Ovary (tissue), 9 donors: ENCODE data around the gene CCDC138. TPM values are rescaled to one million over a fixed set of nuclear protein-coding genes. Genes with fewer than 3 reads are reported as not detected.

Experiments
- DNase-seq, 5 donors: peaks; one replicate each; pipeline ENCODE4 v3.0.0-alpha.2; 2019 to 2020
- H3K27ac ChIP-seq, 2 donors: fragments of 200-600 bp; one replicate each; pipeline versions ENCODE4 v1.5.1 to v1.8.0; 2019 to 2022
- H3K27me3 ChIP-seq: fragments of 200-600 bp; one replicate; pipeline ENCODE4 v1.8.0; 2022
- H3K36me3 ChIP-seq: fragments of 200-600 bp; sonication (generic); one replicate; pipeline ENCODE4 v1.5.1; 2019
- H3K4me1 ChIP-seq: one replicate; pipeline ENCODE4 v1.8.1; 2013; ENCODE audit warnings: mild to moderate bottlenecking, moderate library complexity; ENCODE audit not compliant: insufficient read depth
- H3K4me3 ChIP-seq: fragments of 200-600 bp; sonication (generic); one replicate; pipeline ENCODE4 v1.5.1; 2017
- H3K9me3 ChIP-seq, 2 donors: fragments of 200-600 bp in 1 of 2; sonication (generic) in 1 of 2; one replicate each; pipeline versions ENCODE4 v1.5.1 to v1.8.1; 2013 to 2019; ENCODE audit warnings: mild to moderate bottlenecking in 1 of 2, moderate library complexity in 1 of 2
- EP300 ChIP-seq: sonication (generic); formaldehyde crosslinking; IDR thresholded peaks from one replicate; pipeline ENCODE4 v1.6.1; 2017; ENCODE audit warnings: antibody characterized with exemption
- POLR2A ChIP-seq: fragments of 450-650 bp; IDR thresholded peaks from one replicate; pipeline ENCODE4 v1.6.1; 2017; ENCODE audit warnings: antibody characterized with exemption, mild to moderate bottlenecking, moderate library complexity
- WGBS, 3 donors: extraction: QIAGEN DNeasy Blood & Tissue Kit in 1 of 3; methylation state at CpG; one replicate each; pipeline versions ENCODE4 v1.1.5 to v1.1.7; 2013 to 2017; 5-methylcytosine and 5-hydroxymethylcytosine counted together
- intact Hi-C, 4 donors: fragments of 100-400 bp; cut with DNase I; formaldehyde crosslinking; loops; one replicate each; pipeline versions ENCODE4 v1.11.0 to v1.15.1; 2022 to 2023
- polyA plus RNA-seq, 2 donors: library from polyadenylated mRNA; stranded (reverse); fragments of 200-250 nt in 1 of 2; fragments of 350-450 nt in 1 of 2; fragmentation: Illumina TruSeq in 1 of 2; extraction: RNeasy Lipid Tissue Mini Kit (QIAGEN cat#74804) in 1 of 2; gene quantifications; one replicate each; pipeline ENCODE4 v1.2.3, GENCODE V29; 2013 to 2014
- small RNA-seq: library from RNA; depleted of rRNA; stranded (forward); fragments of <200 nt; gene quantifications from one replicate; pipeline ENCODE3, GENCODE V24; 2016
- total RNA-seq, 7 donors: library from RNA; depleted of rRNA in 2 of 7; stranded (reverse); fragments of >200 nt in 2 of 7; fragmentation: NEBNext Ultra II Directional in 3 of 7; extraction: Animal tissue kit (Norgen Biotek cat#: 25700) in 3 of 7; gene quantifications; one replicate each; pipeline versions ENCODE4 v1.1.0 to v1.2.4, GENCODE V29; 2016 to 2023
- TF ChIP-seq, protein P1 (sequence below), 3 donors: fragments of 450-650 bp in 2 of 3; fragments of 200-600 bp in 1 of 3; IDR thresholded peaks; one replicate each; pipeline versions ENCODE4 v1.5.1 to v1.8.0; 2016 to 2022; ENCODE audit warnings: antibody characterized with exemption in 3 of 3, mild to moderate bottlenecking in 1 of 3
- donor health status: DM: no; HTN: no; CAD: no; lungs with moderate emphysema.
- donor health status: DM: no; HTN: no; CAD: no.
- donor health status: Bipolar disorder and iron deficiency.
- donor health status: DM: yes; HTN: yes; CAD: no.
- donor health status: DM: no; HTN: no; CAD: no.
- donor health status: DM: yes; HTN: yes; CAD: no.

The CCDC138 gene
- total and polyA plus RNA-seq, 9 donors = 1.9 to 8.6 (median 4.6) TPM

DNA sequence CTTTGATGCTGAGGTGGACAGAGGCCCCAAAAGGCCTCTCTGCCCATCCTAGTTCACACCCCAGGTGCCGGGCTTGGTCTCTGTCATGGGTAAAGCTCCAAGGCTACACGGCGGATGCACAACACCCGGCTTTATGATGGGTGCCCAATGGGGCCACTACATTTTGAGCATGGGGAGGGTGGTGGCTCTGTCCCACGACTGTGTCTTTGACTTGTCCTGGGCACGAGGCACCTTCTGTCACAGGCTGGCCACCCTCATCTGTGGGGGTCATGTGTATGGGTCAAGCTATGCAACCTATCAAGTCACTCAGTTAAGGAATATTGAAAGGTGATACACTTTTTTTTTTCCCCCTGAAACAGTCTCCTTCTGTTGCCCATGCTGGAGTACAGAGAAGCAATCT, 138.7 kb downstream of the CCDC138 start:
- TF ChIP-seq POLR2A (no peak), EP300 (no peak)
- TF ChIP-seq, protein P1, sequence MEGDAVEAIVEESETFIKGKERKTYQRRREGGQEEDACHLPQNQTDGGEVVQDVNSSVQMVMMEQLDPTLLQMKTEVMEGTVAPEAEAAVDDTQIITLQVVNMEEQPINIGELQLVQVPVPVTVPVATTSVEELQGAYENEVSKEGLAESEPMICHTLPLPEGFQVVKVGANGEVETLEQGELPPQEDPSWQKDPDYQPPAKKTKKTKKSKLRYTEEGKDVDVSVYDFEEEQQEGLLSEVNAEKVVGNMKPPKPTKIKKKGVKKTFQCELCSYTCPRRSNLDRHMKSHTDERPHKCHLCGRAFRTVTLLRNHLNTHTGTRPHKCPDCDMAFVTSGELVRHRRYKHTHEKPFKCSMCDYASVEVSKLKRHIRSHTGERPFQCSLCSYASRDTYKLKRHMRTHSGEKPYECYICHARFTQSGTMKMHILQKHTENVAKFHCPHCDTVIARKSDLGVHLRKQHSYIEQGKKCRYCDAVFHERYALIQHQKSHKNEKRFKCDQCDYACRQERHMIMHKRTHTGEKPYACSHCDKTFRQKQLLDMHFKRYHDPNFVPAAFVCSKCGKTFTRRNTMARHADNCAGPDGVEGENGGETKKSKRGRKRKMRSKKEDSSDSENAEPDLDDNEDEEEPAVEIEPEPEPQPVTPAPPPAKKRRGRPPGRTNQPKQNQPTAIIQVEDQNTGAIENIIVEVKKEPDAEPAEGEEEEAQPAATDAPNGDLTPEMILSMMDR (IDR thresholded peaks at IDR 0.05) = no peak
- Histone ChIP-seq H3K4me3 (no peak overlapping the region), H3K27ac (no peak overlapping the region), H3K9me3 (no peaks in the 10 kb centered on the region), H3K4me1 (no peaks in the 10 kb centered on the region), H3K36me3 (no peaks in the 10 kb centered on the region), H3K27me3 (no peaks in the 10 kb centered on the region)
- 79 to 90% (median 86%) methylated on average over 6 of the region's 6 CpGs for WGBS, 3 donors
- no peak for DNase-seq
- intact Hi-C loops = no loop called here

DNA sequence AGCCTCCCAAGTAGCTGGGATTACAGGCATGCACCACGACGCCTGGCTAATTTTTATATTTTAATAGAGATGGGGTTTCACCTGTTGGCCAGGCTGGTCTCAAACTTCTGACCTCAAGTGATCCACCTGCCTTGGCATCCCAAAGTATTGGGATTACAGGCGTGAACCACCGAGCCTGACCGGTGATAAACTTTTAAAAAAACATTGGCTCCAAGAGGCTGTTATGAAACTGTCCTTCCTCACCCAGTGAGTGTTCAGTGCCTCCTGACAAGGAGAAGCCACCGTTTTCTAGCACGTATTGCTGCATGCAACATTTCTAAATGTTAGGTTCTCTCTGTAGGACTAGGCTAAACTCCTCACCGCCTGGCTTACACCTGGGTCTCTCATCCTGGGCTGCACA, 139.2 kb downstream of the CCDC138 start:
- Histone ChIP-seq H3K4me1 (no peaks in the 10 kb centered on the region), H3K36me3 (no peaks in the 10 kb centered on the region), H3K27me3 (no peaks in the 10 kb centered on the region), H3K9me3 (no peaks in the 10 kb centered on the region), H3K4me3 (no peak overlapping the region), H3K27ac (no peak overlapping the region)
- 84 to 88% (median 85%) methylated on average over 8 of the region's 8 CpGs for WGBS, 3 donors
- TF ChIP-seq EP300 = no peak
- no peak for DNase-seq
- intact Hi-C loops = no loop called here

Small RNAs within 50 kb of the gene (small RNA-seq; reads per million reads assigned to genes)
- gene AC073415.1 = not detected

Other genes with a start within 250 kb of the CCDC138 start
- gene RANBP2, start 67.3 kb upstream of the CCDC138 start, total RNA-seq = 10 to 100 TPM; 67.4 to 95.6 (median 87.1) TPM
- gene RANBP2, start 67.3 kb upstream of the CCDC138 start, polyA plus RNA-seq = 10 to 100 TPM; 14.5 to 25.8 TPM
- under 1 TPM in 2 of 7 donors, not detected in 5; 0.11 to 0.13 TPM for gene EDAR, start 202.4 kb downstream of the CCDC138 start, total RNA-seq
- gene EDAR, start 202.4 kb downstream of the CCDC138 start, polyA plus RNA-seq = under 1 TPM in 1 of 2 donors, not detected in 1; 0.11 TPM